ENCODE measurements around the gene CADM1. TPM values are rescaled to one million over a fixed set of nuclear protein-coding genes. Genes with fewer than 3 reads are reported as not detected.
A peak's percentile ranks its signal among the peaks of the same experiment; 100 is the strongest.

The CADM1 gene
- total and polyA plus RNA-seq, 9 donors: 6.6 to 61.2 (median 17.2) TPM

DNA sequence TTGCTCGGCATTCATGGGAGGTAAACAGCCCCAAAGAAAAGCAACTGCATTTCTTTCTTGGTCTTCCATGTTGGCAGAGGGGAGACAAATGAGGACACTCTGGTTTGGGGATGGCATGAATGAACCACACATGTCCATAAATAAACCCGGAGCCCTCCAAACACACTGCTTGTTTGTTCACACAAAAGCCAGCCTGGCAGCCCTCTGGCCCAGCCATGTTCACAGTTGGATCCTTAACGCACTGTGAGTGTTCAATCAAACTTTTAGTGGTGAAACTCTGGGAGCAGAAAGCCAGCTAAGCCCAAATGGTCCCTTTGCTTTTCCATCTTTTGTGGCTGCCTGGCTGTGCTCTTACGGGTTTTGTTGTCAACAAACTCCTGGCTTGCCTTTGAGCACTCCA lies 336.8 kb downstream of the CADM1 start:
- no peak overlapping the region for H3K27ac ChIP-seq
- no peaks in the 10 kb centered on the region for H3K9me3 ChIP-seq
- 87 to 92% (median 87%) methylated on average over 4 of the region's 4 CpGs for WGBS, 3 donors
- intact Hi-C loops (cut with DNase I): no loop called here
- H3K4me3 ChIP-seq: no peak overlapping the region
- DNase-seq: no peak
- TF ChIP-seq POLR2A (IDR thresholded peaks at IDR 0.05) (no peak), EP300 (IDR thresholded peaks at IDR 0.05) (no peak)
- TF ChIP-seq, protein P1, sequence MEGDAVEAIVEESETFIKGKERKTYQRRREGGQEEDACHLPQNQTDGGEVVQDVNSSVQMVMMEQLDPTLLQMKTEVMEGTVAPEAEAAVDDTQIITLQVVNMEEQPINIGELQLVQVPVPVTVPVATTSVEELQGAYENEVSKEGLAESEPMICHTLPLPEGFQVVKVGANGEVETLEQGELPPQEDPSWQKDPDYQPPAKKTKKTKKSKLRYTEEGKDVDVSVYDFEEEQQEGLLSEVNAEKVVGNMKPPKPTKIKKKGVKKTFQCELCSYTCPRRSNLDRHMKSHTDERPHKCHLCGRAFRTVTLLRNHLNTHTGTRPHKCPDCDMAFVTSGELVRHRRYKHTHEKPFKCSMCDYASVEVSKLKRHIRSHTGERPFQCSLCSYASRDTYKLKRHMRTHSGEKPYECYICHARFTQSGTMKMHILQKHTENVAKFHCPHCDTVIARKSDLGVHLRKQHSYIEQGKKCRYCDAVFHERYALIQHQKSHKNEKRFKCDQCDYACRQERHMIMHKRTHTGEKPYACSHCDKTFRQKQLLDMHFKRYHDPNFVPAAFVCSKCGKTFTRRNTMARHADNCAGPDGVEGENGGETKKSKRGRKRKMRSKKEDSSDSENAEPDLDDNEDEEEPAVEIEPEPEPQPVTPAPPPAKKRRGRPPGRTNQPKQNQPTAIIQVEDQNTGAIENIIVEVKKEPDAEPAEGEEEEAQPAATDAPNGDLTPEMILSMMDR (IDR thresholded peaks at IDR 0.05): no peak
- H3K36me3 ChIP-seq: no peaks in the 10 kb centered on the region
- peaks cover 2% of the 10 kb centered on the region for H3K4me1 ChIP-seq (ENCODE audit: insufficient read depth)
- H3K27me3 ChIP-seq: no peaks in the 10 kb centered on the region

DNA sequence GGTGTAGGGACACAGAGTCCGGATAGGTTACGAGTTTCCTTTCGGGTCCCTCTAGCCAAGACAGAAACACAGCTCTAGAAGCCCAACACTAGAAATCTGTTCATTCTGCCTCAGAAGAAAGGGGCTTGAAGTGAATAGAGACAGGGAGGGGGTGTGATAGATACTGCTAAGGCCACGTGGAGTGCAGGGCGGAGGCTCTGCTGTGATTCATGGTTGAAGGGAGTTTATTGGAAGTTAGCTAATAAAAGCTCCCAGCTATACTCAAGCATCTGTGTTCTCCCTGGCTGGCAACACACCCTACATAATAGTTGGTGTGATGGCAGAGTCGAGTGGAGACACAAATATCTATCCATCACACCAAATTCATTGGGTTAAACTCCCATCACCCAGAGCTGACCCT lies 337.4 kb downstream of the CADM1 start:
- intact Hi-C loops (cut with DNase I): no loop called here
- no peak for DNase-seq
- no peak for TF ChIP-seq POLR2A (IDR thresholded peaks at IDR 0.05)
- TF ChIP-seq, protein P1 (IDR thresholded peaks at IDR 0.05): no peak
- TF ChIP-seq EP300 (IDR thresholded peaks at IDR 0.05): no peak
- whole genome bisulfite sequencing, 3 donors: 69 to 78% (median 74%) methylated on average over 6 of the region's 6 CpGs
- Histone ChIP-seq H3K4me3 (no peak overlapping the region), H3K4me1 (ENCODE audit: insufficient read depth) (peaks cover 2% of the 10 kb centered on the region), H3K27me3 (no peaks in the 10 kb centered on the region), H3K36me3 (no peaks in the 10 kb centered on the region), H3K9me3 (no peaks in the 10 kb centered on the region), H3K27ac (no peak overlapping the region)

DNA sequence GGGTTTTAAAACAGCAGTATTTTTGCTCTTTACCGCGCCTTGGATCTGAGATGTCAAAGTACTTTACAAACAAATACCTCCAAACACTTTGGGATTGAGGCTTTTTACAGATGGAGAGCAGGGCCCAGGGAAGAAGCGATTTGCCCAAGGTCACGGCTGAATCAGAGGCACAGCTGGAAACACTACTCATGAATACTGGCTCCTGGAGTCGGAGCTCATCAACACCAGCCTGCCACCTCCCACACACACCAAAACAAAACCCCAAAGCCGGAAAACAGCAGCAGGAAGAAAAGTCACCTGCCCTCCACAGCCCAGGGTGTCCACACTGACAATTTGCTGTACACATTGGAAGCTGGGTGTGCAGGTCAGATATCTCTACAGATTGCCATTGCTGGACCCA lies 339.4 kb downstream of the CADM1 start:
- Histone ChIP-seq H3K36me3 (no peaks in the 10 kb centered on the region), H3K27ac (no peak overlapping the region), H3K4me3 (no peak overlapping the region), H3K9me3 (no peaks in the 10 kb centered on the region), H3K27me3 (no peaks in the 10 kb centered on the region), H3K4me1 (ENCODE audit: insufficient read depth) (peaks cover 2% of the 10 kb centered on the region)
- peak in 4 of 5 donors; percentile 25 to 53 (median 41) for DNase-seq
- TF ChIP-seq POLR2A (IDR thresholded peaks at IDR 0.05) (no peak), EP300 (IDR thresholded peaks at IDR 0.05) (no peak)
- TF ChIP-seq, protein P1 (IDR thresholded peaks at IDR 0.05): no peak
- WGBS, 3 donors: 5 to 22% (median 9%) methylated on average over 6 of the region's 6 CpGs
- intact Hi-C loops (cut with DNase I): no loop called here

DNA sequence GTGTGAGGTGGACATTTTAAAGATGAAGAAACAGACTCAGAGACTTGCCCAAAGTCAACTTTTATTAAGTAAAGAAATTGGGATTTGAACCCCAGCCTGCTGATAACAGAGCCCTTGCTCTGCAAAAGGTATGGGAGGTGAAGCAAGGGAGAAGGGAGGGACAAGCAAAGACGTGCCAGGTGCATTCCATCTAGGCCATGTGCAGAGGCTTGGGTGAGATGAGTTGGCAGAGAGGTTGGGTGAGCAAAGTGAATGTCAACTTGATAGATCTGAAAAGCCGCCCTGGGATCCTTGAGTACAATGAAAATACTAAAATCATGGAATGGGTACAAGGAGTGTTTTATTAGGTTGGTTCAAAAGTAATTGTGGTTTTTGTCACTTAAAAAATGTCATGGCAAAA lies 341.3 kb downstream of the CADM1 start:
- H3K36me3 ChIP-seq: no peaks in the 10 kb centered on the region
- no peaks in the 10 kb centered on the region for H3K27me3 ChIP-seq
- no peak overlapping the region for H3K4me3 ChIP-seq
- no peak for DNase-seq
- H3K4me1 ChIP-seq (ENCODE audit: insufficient read depth): peaks cover 2% of the 10 kb centered on the region
- no peak overlapping the region for H3K27ac ChIP-seq
- WGBS, 3 donors: 87 to 91% (median 89%) methylated on average over 2 of the region's 2 CpGs
- intact Hi-C loops (cut with DNase I): no loop called here
- H3K9me3 ChIP-seq: no peaks in the 10 kb centered on the region
- TF ChIP-seq POLR2A (IDR thresholded peaks at IDR 0.05) (no peak), EP300 (IDR thresholded peaks at IDR 0.05) (no peak)
- TF ChIP-seq, protein P1 (IDR thresholded peaks at IDR 0.05): no peak
